Urothelium cell line (cell line): ENCODE data around the gene TGFBR3.

Experiments used
- DNase-seq: peaks from one replicate; pipeline ENCODE4 v3.0.0; 2011; ENCODE audit warnings: low spot score, mixed read lengths
- FAIRE-seq: peaks from 2 replicates; lab custom pipeline; 2011; peaks lifted over from hg19 to GRCh38; lab: Jason Lieb, UNC

The TGFBR3 gene

GRCh38 chr1:91741906-91742305 lies 144.0 kb downstream of the TGFBR3 start:
- FAIRE-seq: no peak

GRCh38 chr1:91741301-91741700 lies 144.7 kb downstream of the TGFBR3 start:
- DNase-seq (no peak), FAIRE-seq (no peak)

More at GRCh38 chr1:91741906-91742305, 144.0 kb downstream of the TGFBR3 start:
- no peak for DNase-seq

- DNase-seq: no peak
- FAIRE-seq: no peak
These were observed 148.3 kb downstream of the TGFBR3 start for GRCh38 chr1:91737650-91738049.

- peak; percentile 40 for FAIRE-seq
- peak; percentile 86 for DNase-seq
These were observed 149.0 kb downstream of the TGFBR3 start for GRCh38 chr1:91736715-91737615.

GRCh38 chr1:91736146-91736714 lies 149.7 kb downstream of the TGFBR3 start:
- DNase-seq: no peak
- peak; percentile 20 for FAIRE-seq

- no peak for DNase-seq
- FAIRE-seq: no peak
These were observed 150.6 kb downstream of the TGFBR3 start for GRCh38 chr1:91735266-91735845.

GRCh38 chr1:91734761-91735160 lies 151.2 kb downstream of the TGFBR3 start:
- FAIRE-seq (no peak), DNase-seq (no peak)

- DNase-seq (no peak), FAIRE-seq (no peak)
These were observed 152.7 kb downstream of the TGFBR3 start for GRCh38 chr1:91733108-91733710.

GRCh38 chr1:91732291-91733107 lies 153.5 kb downstream of the TGFBR3 start:
- DNase-seq: peak; percentile 76
- FAIRE-seq: no peak

- DNase-seq (peak; percentile 43), FAIRE-seq (no peak)
These were observed 154.1 kb downstream of the TGFBR3 start for GRCh38 chr1:91731815-91732214.

- no peak for FAIRE-seq
- peak; percentile 78 for DNase-seq
These were observed 154.9 kb downstream of the TGFBR3 start for GRCh38 chr1:91730801-91731732.

GRCh38 chr1:91729621-91730358 lies 156.2 kb downstream of the TGFBR3 start:
- no peak for DNase-seq
- no peak for FAIRE-seq

- DNase-seq (no peak), FAIRE-seq (no peak)
These were observed 158.2 kb downstream of the TGFBR3 start for GRCh38 chr1:91727763-91728162.

GRCh38 chr1:91725989-91726721 lies 159.8 kb downstream of the TGFBR3 start:
- no peak for FAIRE-seq
- DNase-seq: no peak

GRCh38 chr1:91725618-91725988 lies 160.3 kb downstream of the TGFBR3 start:
- no peak for FAIRE-seq
- no peak for DNase-seq

GRCh38 chr1:91724644-91725043 lies 161.3 kb downstream of the TGFBR3 start:
- FAIRE-seq (no peak), DNase-seq (no peak)

- DNase-seq (no peak), FAIRE-seq (no peak)
These were observed 161.7 kb downstream of the TGFBR3 start for GRCh38 chr1:91724231-91724630.

GRCh38 chr1:91720044-91720443 lies 165.9 kb downstream of the TGFBR3 start:
- no peak for FAIRE-seq
- DNase-seq: no peak
